NCI-H2196 treated with DMSO at 0.1 percent for 48 hours (cell line): Measurements from ENCODE around the gene PRSS2.

Experiments
- DNase-seq: peaks from one replicate; lab custom pipeline; 2025; ENCODE audit not compliant: unreplicated experiment; lab: John Stamatoyannopoulos, UW

Gene PRSS2

DNA sequence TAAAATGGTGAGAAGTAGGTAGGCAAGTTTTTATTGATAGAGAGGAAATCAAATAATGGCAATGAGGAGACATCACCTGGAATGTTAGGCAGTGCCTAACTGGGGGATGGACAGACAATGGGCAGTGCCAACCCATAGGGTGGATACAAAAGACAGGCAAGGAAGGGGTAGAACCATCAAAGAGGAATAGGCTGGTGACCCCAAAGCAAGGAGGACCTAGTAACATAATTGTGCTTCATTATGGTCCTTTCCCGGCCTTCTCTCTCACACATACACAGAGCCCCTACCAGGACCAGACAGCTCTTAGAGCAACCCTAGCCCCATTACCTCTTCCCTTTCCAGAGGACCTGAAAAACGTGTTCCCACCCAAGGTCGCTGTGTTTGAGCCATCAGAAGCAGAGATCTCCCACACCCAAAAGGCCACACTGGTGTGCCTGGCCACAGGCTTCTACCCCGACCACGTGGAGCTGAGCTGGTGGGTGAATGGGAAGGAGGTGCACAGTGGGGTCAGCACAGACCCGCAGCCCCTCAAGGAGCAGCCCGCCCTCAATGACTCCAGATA, 30.0 kb downstream of the PRSS2 start:
- no peak for DNase-seq

DNA sequence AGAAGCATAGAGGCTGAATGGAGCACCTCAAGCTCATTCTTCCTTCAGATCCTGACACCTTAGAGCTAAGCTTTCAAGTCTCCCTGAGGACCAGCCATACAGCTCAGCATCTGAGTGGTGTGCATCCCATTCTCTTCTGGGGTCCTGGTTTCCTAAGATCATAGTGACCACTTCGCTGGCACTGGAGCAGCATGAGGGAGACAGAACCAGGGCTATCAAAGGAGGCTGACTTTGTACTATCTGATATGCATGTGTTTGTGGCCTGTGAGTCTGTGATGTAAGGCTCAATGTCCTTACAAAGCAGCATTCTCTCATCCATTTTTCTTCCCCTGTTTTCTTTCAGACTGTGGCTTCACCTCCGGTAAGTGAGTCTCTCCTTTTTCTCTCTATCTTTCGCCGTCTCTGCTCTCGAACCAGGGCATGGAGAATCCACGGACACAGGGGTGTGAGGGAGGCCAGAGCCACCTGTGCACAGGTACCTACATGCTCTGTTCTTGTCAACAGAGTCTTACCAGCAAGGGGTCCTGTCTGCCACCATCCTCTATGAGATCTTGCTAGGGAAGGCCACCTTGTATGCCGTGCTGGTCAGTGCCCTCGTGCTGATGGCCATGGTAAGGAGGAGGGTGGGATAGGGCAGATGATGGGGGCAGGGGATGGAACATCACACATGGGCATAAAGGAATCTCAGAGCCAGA, 31.0 kb downstream of the PRSS2 start:
- no peak for DNase-seq

DNA sequence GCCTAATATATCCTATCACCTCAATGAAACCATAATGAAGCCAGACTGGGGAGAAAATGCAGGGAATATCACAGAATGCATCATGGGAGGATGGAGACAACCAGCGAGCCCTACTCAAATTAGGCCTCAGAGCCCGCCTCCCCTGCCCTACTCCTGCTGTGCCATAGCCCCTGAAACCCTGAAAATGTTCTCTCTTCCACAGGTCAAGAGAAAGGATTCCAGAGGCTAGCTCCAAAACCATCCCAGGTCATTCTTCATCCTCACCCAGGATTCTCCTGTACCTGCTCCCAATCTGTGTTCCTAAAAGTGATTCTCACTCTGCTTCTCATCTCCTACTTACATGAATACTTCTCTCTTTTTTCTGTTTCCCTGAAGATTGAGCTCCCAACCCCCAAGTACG, 31.5 kb downstream of the PRSS2 start:
- DNase-seq, result no peak

DNA sequence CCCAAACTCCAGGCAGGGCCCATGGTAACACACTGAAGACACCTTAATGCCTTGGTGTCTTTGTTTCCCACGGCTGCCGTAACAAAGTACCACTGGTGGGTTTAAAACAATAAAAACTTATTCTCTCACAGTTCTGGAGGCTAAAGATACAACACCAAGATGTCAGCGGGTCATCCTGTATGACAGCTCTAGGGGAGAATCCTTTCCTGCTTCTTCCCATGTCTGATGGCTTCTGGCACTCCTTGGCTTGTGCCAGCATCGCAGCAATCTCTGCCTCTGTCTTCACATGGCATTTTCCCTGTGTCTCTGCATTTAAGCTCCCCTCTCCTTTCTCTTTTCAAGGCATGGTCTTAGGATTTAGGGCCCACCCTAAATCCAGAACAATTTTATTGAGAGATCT, 33.1 kb downstream of the PRSS2 start:
- no peak for DNase-seq

DNA sequence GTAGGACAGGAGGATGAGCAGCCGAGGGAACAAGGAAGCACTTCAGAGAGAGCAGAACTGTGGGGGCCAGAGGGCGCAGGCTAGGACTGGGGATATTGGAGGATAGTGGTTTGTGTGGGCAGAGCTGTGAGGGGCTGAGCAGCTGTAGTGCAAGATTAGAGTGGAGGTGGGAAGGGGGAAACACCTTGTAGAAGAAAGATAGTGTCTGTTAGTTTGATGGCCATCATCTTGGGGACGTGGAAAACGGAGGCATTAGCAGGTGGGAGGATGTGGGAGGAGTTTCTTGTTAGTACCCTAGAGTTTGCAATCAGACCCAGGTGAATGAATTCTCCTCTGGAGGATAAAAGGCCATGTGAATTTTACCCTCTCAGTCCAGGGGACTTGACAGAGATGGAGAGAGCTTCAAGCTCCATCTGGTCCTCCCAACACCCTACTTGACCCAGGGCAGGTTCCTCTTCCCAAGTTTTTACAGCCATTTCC, 34.0 kb downstream of the PRSS2 start:
- no peak for DNase-seq

DNA sequence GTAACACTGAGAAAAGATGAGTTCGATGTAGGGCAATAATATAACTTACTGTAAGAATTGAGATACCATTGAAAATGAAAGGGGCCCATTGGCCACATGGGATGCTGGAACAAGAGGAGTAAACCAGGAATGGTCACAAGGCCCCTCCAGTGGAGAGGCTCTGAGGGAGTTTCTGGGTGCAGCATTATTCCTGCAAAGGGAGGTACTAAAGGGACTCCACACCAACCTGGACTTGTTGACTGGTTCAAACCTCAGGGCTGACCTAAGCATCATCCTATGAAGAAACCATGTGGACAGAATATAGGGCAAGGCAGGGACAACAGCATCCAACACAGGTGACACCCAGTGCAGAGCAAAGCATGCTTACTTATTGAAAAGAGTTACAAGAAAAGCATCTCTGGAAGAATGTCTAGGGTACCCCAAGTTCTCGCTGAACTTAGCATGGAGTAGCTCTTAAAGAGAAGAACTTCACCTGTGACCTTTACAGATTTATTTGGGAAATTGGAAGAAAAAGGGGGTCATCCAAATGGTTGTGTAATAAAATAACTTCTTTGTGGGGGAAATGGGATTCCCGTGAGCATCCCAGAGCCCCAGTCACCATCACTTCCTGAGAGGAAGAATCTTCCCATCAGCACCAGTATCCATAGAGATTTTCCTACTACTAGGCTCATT, 34.7 kb downstream of the PRSS2 start:
- DNase-seq, result no peak

DNA sequence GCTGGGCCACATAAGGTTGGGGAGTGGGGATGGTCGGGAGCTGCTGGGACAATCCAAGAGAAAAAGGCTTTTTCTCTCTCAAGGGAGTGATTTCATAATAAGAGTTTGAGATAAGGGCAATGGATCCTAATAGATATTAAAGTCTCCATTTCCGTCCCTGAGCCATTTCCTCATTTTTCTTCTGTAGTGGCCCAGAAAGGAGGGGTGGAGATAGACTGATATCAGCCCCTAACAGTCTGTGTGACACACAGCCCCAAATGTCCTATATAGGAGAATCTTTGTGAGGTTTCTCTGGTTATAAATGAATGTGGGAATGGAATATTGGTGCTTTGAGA, 35.2 kb downstream of the PRSS2 start:
- no peak for DNase-seq

DNA sequence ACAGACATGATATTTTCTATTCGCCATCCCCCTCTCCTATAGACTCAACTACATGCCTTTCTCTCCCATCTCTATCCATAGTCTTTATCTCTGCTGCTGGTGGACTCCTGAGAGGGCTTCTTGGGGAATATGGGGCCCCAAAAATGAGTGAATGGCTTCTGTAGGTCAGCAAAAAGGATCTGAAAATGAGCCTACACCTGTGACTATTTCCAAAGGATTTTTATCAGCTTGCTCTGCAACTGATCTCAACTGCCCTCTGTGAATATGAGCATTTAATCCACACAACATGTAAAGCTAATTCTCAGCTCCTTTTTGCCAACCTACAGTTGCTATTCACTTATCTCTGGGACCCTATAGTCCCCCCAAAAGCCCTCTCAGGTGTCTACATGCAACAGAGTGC, 36.2 kb downstream of the PRSS2 start:
- no peak for DNase-seq

DNA sequence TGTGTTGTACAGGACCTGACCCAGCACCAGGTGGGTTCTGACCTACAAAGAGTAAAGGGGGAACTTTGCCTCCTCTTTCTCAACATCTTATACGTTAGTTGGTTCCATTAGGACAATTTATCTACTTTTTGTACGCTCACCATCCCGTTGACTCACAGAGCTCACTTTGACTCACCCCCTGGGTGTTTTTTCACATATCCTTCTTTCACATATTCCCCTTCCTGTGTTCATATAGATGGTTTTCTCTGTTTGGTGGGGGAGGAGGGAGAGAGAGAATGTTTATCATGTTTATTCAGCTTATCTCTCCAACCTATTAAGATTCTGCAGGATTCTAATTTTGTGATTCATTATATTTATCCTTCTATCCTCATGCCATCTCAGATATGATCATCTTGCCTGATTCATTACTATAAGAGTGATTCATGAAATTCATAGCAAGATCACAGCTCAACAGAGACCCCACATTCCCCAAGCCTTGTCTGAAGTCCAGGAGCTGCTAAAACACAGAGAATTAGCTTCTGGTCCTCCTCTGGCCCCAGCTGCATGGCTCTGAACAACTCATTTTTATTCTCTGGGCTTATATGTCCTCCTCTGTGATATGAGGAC, 37.2 kb downstream of the PRSS2 start:
- no peak for DNase-seq

DNA sequence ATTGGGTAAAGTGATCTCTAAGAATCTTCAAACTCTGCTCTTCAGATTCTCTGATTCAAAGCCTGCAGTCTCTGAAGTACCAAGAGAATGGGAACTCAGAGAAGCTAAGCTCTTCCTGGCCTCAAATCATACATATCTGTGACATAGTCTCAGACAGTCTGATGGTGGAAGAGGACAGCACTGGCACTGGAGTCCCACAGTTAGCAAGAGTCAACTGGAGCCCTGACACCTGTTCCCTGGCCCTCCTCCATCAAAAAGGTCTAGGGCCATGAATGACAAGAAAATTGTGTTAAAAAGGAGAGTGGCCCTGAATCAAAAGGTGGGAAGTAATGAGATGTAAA, 37.7 kb downstream of the PRSS2 start:
- no peak for DNase-seq

DNA sequence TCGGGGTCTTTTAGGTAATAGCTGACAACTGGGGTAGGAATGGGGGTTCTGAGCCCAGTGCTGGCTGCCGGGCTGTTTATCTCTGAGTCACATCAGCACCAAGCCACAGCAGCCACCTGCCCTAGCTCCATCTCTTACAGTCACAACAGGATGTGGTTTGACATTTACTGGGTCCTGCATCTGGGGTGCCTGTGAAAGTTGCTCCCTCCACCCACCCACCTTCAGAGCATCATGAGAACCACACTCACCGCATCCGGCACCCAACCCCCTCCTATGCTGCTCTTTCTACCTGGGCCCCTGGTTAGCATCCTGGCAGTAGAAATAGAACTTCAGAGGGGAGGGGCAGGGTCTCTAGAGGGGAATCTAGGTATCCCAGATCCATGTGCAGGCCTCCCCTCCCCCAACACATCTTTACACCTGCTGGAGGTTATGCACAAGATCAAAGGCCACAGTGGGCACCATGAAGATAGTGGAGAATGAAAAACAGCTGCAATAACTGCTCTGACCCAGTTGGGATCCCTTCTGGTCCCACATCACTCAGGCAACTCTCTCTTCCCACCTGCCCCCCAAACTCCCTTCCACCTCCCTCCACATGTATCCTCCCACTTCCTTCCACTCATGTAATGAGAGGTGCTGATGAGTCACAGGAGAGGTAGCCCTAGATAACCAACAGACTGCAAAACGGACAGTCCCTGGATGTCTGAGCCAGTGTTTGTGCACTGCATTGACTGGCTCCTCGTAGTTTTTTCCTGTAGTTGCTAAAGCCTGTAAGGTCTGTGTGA, 38.2 kb downstream of the PRSS2 start:
- DNase-seq, result no peak

DNA sequence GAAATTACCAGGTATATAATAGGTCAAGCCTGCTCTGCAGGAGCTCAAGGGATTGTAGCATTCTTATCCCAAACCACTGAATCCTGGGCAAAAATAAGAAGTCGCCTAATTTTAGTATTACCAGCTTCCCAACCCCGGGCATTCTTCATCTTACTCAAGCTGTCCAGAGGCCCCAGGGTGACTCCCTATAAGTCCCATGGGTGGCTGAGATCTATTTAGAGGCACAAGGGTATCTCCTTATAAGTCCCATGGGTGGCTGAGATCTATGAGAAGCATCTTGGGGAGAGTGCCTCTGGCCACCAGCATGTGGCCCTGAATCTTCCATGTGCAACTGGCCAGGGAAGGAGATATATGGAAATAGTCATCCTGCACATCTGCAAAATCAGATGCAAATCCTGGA, 38.9 kb downstream of the PRSS2 start:
- DNase-seq, result no peak

DNA sequence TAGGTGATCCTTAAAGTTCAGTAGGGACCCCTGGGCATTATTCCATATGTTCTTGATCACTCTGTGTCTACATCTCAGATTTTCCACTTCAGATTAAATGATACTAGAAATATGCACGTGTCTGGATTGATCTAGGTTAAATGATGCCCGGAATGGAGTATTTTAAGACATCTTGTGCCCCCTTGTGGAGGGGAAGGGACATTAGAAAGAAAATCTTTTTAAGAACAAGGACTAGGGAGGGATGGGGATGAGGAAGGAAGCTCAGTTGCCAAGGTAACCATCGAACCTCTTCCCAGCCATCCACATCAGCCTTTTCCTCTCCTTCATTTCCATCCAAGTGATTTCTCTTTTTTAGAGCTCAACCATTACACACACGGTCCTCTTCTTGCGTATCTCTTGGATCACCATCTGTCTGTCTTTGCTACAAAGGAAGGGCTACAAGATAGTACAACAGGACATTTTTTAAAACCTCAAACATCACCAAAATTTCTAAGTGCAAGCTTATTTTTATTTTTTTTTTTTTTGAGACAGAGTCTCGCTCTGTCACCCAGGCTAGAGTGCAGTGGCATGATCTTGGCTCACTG, 40.5 kb downstream of the PRSS2 start:
- no peak for DNase-seq

DNA sequence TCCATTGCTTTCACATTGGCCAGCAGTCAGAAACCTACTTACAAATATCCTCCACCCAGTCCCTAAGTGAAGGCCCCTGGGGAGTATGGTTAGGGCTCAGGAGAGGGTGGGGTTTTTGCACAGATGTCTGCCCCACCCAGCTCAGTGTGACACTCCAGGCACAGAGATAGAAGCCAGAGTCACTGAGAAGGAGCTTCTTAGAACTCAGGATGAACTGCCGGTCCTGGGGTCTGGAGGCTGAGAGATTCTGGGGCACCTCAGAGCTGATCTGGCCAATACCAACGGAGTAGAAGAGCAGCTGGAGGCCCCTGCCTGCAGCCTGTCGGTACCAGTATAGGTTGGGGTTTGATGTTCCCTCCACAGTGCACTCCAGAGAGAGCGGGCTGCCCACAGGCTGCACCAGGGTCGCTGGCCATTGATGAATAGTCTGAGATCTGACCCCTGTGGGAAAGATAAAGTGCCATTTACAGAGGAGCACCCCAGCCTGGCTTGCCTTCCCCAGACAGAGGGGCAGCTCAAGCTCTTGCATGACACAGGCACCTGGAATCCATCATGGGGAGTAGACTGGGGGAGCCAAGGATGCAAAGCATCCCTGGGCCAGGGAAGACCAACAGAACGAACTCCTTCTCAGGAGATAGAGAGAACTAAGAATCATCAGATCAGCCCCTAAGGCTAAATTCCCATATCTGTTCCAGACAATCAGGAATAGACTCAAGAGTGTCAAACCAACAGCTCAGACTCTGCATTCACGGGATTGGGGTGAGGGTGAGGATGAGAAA, 41.9 kb downstream of the PRSS2 start:
- no peak for DNase-seq

DNA sequence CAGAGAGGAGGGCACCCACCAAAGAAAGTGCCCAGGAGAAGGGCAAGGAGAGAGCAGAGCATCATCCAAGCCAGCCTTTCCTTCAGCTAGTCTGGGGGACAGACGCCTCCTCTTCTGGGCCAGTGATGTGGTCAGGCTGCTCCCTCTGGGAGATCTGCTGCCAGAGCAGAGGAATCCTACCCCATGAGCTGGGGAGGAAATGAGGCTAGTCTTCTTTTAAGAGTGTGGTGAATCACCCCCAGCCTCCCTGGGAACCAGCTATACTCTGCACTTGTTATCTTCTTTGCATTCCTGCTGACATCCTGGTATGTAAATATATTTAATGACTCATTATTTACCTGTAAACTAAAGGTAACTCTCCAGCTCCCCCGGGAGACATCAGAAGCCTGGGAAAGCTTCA, 42.5 kb downstream of the PRSS2 start:
- no peak for DNase-seq

DNA sequence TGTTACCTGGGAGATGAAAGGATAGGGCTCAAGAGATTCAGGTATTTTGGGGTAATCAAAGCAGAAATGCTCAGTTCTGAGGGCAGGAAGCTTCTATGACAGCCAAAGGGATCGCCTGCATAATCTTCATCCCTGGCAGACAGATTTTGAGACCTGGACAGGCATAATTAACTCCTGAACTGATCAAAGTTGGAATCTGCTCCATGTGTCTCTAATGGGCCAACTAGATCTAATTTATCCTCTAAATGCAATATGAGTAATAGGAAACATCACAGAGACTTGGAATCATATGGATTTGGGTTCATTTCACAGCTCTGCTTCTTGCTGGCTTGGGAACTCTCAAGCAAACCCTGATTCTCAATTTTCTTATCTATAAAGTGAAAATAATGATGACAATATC, 42.9 kb downstream of the PRSS2 start:
- no peak for DNase-seq

DNA sequence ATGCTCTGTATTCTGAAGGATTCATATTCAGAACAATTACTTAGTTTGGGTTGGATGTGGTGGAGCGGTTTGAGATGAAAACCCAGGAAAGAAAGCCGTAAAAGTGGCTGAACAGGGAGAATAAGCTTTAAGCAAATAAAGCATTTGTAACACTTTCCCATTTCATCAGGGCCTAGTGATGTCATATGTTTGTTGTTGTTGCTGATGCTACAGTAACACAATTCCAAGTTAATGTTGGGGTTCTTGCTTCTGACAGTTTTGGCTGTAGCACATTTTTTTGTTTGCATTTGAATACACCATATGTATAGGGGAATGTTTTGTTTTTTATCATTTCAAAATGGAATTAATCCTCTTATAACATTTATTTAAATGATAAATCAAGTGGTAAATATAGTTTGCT, 43.7 kb downstream of the PRSS2 start:
- DNase-seq, result no peak

DNA sequence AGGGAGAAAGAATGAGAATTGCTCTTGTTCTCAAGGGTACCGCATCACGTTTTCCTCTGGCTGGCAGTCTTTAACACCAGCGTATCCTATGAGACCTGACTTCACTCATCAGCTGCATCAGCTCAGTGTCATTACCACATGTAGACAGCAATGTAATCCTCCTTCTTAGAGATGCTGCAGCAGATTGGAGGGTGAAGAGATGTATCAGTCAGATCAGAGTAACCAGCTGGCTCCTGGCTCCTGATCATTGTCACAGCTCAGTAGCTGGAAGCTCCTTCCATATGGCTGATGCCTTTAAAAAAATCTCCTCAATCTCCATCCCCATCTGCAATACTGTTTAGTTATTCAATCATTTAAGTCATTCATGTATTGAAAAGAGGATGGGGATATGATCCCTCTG, 44.4 kb downstream of the PRSS2 start:
- no peak for DNase-seq

DNA sequence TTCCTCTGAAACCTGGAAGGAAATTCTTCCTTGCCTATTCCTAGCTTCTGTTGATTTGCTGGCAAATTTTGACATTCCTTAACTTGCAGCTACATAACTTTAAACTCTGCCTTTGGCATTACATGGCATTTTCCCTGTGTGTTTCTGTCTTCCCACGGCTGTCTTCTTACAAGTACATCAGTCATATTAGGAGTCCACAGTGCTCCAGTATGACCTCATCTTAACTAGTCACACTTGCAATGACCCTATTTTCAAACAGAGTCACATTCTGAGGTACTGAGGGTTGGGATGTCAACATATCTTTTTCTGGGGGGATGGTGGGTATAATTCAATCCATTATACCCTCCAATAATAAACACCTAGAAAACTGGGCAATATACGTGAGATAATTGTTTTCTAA, 46.7 kb downstream of the PRSS2 start:
- no peak for DNase-seq

DNA sequence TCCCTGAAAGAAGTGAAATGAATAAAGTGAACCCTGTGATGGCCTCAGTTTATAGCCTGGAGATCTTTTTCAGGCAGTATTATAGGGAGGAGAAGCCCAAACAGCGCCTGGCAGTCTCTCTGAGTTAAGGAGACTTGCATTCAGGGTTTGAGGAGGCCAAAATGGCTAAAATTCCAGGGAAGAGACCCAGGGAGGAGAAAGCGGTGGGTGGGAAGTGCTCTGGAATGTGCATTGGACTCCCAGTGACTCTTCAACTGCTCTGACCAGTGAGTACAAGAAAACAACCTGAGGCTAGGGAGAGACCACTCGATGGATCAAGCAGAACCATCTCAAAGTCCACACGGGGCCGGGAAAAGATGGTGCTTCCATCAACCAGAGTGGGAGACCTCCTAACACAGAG, 48.8 kb downstream of the PRSS2 start:
- no peak for DNase-seq

DNA sequence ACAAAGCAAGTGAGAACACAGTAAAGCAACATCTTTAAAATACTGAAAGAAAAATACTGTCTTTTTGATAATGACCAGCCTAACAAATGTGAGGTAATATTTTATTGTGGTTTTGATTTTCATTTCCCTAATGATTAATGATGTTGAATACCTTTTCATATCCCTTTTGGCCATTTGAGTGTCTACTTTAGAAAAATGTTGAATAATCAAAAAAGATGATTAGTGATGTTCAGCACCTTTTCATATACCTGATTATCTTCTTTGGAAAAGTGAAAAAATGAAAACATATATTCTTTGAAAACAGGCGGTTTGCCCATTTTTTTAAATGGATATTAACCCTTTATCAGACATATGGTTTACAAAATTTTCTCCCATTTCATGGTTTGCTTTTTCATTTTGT, 51.9 kb downstream of the PRSS2 start:
- DNase-seq, result no peak
